ENCODE measurements around the gene AQP12B. TPM values are rescaled to one million over a fixed set of nuclear protein-coding genes. Genes with fewer than 3 reads are reported as not detected.
A peak's percentile ranks its signal among the peaks of the same experiment; 100 is the strongest.

Gene AQP12B
- total and polyA plus RNA-seq, 2 donors from 2014 or later, result not detected

DNA sequence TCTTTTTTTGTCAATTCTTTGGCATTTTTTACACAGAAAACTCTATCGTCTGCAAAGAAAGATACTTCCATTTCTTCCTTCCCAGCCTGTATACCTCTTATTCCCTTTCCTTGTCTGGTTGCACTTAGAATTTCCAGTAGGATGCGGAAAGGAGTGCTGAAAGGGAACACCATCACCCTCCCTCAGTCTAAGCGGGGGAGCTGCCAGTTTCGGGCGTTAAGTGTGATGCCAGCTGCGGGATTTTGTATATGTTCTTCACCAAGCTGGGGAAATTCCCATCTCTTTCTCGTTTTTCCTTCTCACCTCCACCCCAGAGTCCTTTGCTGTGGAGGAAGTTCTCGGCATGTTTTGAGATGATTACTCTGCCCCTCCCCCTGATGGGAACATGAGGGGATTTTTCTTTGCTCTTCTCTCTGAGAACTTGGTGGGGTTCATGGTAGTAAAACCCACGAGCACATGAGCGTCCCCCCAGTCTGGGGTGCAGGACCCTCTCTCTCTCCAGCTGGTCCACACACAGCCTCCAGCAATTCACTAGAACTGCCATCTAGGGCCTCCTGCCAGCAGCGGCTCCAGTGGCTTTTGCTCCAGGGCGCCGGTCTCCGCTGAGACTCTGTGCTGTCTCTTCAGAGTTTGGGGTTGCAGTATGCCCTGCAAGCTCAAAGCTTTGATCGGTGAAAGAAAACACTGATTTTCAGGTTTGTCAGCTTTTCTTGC is 24.5 kb upstream of the AQP12B start:
- H3K27me3 ChIP-seq (ENCODE audit: control insufficient read depth, insufficient read depth, low read length), result peaks cover 4% of the 10 kb centered on the region
- H3K36me3 ChIP-seq (ENCODE audit: control insufficient read depth in 2 of 3, insufficient read depth in 3 of 3, low read length in 3 of 3), result no peaks in the 10 kb centered on the region
- H3K27ac ChIP-seq (ENCODE audit: low read depth in 2 of 2, low read length in 2 of 2), result no peak overlapping the region
- H3K4me1 ChIP-seq (ENCODE audit: control insufficient read depth in 2 of 3, insufficient read depth in 2 of 3, low read depth in 1 of 3, low read length in 3 of 3), result no peaks in the 10 kb centered on the region
- no peak overlapping the region for H3K9ac ChIP-seq (ENCODE audit: low read length in 3 of 3)
- TF ChIP-seq, protein P1, sequence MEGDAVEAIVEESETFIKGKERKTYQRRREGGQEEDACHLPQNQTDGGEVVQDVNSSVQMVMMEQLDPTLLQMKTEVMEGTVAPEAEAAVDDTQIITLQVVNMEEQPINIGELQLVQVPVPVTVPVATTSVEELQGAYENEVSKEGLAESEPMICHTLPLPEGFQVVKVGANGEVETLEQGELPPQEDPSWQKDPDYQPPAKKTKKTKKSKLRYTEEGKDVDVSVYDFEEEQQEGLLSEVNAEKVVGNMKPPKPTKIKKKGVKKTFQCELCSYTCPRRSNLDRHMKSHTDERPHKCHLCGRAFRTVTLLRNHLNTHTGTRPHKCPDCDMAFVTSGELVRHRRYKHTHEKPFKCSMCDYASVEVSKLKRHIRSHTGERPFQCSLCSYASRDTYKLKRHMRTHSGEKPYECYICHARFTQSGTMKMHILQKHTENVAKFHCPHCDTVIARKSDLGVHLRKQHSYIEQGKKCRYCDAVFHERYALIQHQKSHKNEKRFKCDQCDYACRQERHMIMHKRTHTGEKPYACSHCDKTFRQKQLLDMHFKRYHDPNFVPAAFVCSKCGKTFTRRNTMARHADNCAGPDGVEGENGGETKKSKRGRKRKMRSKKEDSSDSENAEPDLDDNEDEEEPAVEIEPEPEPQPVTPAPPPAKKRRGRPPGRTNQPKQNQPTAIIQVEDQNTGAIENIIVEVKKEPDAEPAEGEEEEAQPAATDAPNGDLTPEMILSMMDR (IDR thresholded peaks at IDR 0.05; ENCODE audit: borderline replicate concordance, extremely low read depth, insufficient read depth), result no peak
- H3K4me3 ChIP-seq (ENCODE audit: low read length in 3 of 3), result no peak overlapping the region
- no peaks in the 10 kb centered on the region for H3K9me3 ChIP-seq (ENCODE audit: control insufficient read depth in 2 of 3, insufficient read depth in 1 of 3, low read length in 3 of 3)
- intact Hi-C loops (cut with DNase I), result no loop called here
- FAIRE-seq, result no peak
- peak in 4 of 5 donors; percentile 36 to 83 (median 70) for DNase-seq

DNA sequence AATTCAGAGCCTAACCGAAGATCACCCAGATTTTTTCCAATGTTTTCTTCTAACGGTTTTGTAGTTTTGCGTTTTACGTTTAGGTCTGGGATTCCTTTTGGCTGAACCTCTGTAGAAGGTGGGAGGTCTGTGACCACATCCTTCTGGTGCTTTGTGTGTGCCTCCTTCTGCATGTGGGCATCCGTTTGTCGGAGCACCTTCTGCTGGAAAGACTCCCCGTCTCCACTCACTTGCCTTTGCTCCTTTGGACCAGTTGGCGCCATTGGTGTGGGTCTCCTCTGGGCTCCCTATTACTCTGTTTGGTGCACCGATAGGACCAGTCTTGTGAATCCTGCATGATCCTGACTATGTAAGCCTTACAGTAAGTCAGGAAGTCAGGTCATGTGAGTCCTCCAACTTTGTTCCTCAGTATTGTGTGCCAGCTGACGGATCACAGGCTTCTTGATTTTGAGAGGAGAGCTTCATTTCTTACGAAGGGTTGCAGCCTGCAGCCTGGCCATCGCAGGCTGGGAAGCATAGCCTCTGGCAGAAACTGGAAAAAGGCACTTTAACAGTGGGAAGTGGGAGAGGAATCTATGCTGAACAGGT is 22.6 kb upstream of the AQP12B start:
- Histone ChIP-seq H3K9me3 (ENCODE audit: control insufficient read depth in 2 of 3, insufficient read depth in 1 of 3, low read length in 3 of 3) (no peaks in the 10 kb centered on the region), H3K4me3 (ENCODE audit: low read length in 3 of 3) (no peak overlapping the region), H3K27me3 (ENCODE audit: control insufficient read depth, insufficient read depth, low read length) (peaks cover 4% of the 10 kb centered on the region), H3K36me3 (ENCODE audit: control insufficient read depth in 2 of 3, insufficient read depth in 3 of 3, low read length in 3 of 3) (no peaks in the 10 kb centered on the region), H3K9ac (ENCODE audit: low read length in 3 of 3) (no peak overlapping the region), H3K4me1 (ENCODE audit: control insufficient read depth in 2 of 3, insufficient read depth in 2 of 3, low read depth in 1 of 3, low read length in 3 of 3) (no peaks in the 10 kb centered on the region), H3K27ac (ENCODE audit: low read depth in 2 of 2, low read length in 2 of 2) (no peak overlapping the region)
- FAIRE-seq (no peak), DNase-seq (peak in 1 of 5 donors; percentile 26)
- intact Hi-C loops (cut with DNase I), result no loop called here
- TF ChIP-seq, protein P1 (IDR thresholded peaks at IDR 0.05; ENCODE audit: borderline replicate concordance, extremely low read depth, insufficient read depth), result no peak

DNA sequence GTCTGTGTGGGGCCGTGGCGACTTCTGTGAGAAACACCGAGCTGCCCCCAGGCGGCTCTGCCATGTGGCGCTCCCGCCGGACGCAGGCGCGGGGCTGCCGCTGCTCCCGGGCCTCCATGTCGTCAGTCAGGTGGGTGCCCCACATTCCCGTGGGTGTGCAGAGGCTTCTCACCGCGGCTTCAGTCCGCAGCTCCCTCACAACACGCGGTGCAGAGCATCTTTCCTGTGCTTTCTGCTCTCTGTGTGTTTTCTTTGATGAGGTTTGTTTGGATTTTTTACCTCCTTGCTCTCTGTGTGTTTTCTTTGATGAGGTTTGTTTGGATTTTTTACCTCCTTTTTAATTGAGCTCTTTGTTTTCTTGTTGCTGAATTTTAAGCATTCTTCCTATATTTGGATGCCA is 22.0 kb upstream of the AQP12B start:
- no peak overlapping the region for H3K9ac ChIP-seq (ENCODE audit: low read length in 3 of 3)
- no peak overlapping the region for H3K27ac ChIP-seq (ENCODE audit: low read depth in 2 of 2, low read length in 2 of 2)
- no peaks in the 10 kb centered on the region for H3K9me3 ChIP-seq (ENCODE audit: control insufficient read depth in 2 of 3, insufficient read depth in 1 of 3, low read length in 3 of 3)
- DNase-seq (peak in 4 of 5 donors; percentile 19 to 66 (median 28)), FAIRE-seq (no peak)
- TF ChIP-seq, protein P1 (IDR thresholded peaks at IDR 0.05; ENCODE audit: borderline replicate concordance, extremely low read depth, insufficient read depth), result no peak
- intact Hi-C loops (cut with DNase I), result no loop called here
- H3K27me3 ChIP-seq (ENCODE audit: control insufficient read depth, insufficient read depth, low read length), result peaks cover 4% of the 10 kb centered on the region
- H3K36me3 ChIP-seq (ENCODE audit: control insufficient read depth in 2 of 3, insufficient read depth in 3 of 3, low read length in 3 of 3), result no peaks in the 10 kb centered on the region
- H3K4me1 ChIP-seq (ENCODE audit: control insufficient read depth in 2 of 3, insufficient read depth in 2 of 3, low read depth in 1 of 3, low read length in 3 of 3), result no peaks in the 10 kb centered on the region
- no peak overlapping the region for H3K4me3 ChIP-seq (ENCODE audit: low read length in 3 of 3)
